SU-DHL-6 (cell line): ENCODE results near the gene CACNA1G.

Source experiments
- H2AFZ ChIP-seq: fragments of 200-600 bp; sonication (generic); 2 replicates; pipeline ENCODE4 v1.6.1; 2014; ENCODE audit warnings: low read depth, mild to moderate bottlenecking, moderate library complexity, mixed read lengths, antibody characterized with exemption, low read length; ENCODE audit not compliant: severe bottlenecking
- H3F3A ChIP-seq: fragments of 200-600 bp; shearing (Covaris generic); 2 replicates; pipeline ENCODE4 v1.6.0; 2016; ENCODE audit warnings: antibody characterized with exemption, mild to moderate bottlenecking; ENCODE audit not compliant: insufficient read depth
- H3K27ac ChIP-seq: fragments of 200-600 bp; sonication (generic); 2 replicates; pipeline ENCODE4 v1.5.1; 2016; ENCODE audit warnings: low read depth, mild to moderate bottlenecking, low read length, moderate library complexity, mixed read lengths
- H3K27me3 ChIP-seq: fragments of 200-600 bp; sonication (generic), shearing (Covaris generic); 2 replicates; pipeline ENCODE4 v1.6.0; 2014; ENCODE audit warnings: mild to moderate bottlenecking, low read length
- H3K36me3 ChIP-seq: fragments of 200-600 bp; sonication (generic); 2 replicates; pipeline ENCODE4 v1.6.1; 2014; ENCODE audit warnings: mild to moderate bottlenecking, low read length, mixed read lengths
- H3K4me2 ChIP-seq: fragments of 300-600, 200-600 bp; shearing (Covaris generic), sonication (generic); 2 replicates; pipeline ENCODE4 v1.6.0; 2014; ENCODE audit warnings: low read length, low read depth, mild to moderate bottlenecking; ENCODE audit not compliant: poor library complexity, severe bottlenecking
- H3K4me3 ChIP-seq: fragments of 200-600 bp; sonication (generic); 2 replicates; pipeline ENCODE4 v1.5.1; 2014; ENCODE audit warnings: antibody characterized with exemption, low read length, mild to moderate bottlenecking, mixed read lengths; ENCODE audit not compliant: insufficient read depth, poor library complexity, severe bottlenecking
- H3K79me2 ChIP-seq: fragments of 200-600 bp; sonication (generic); 2 replicates; pipeline ENCODE4 v1.6.1; 2014; ENCODE audit warnings: mild to moderate bottlenecking, low read length, moderate library complexity; ENCODE audit not compliant: insufficient read depth
- H3K9ac ChIP-seq: fragments of 200-600 bp; sonication (generic); 2 replicates; pipeline ENCODE4 v1.7.0; 2014; ENCODE audit warnings: mild to moderate bottlenecking, low read length
- H3K9me2 ChIP-seq: fragments of 200-600 bp; sonication (generic); replicated peaks from 2 replicates; pipeline ENCODE4 v1.6.1; 2014; ENCODE audit warnings: low read length; ENCODE audit not compliant: insufficient read depth
- H3K9me3 ChIP-seq: fragments of 200-600 bp; sonication (generic); 2 replicates; pipeline ENCODE4 v1.6.1; 2014; ENCODE audit warnings: low read length, mixed read lengths; ENCODE audit not compliant: insufficient read depth
- H4K20me1 ChIP-seq: fragments of 200-600 bp; sonication (generic); 2 replicates; pipeline ENCODE4 v1.6.1; 2014; ENCODE audit warnings: low read depth, mild to moderate bottlenecking, antibody characterized with exemption, low read length, moderate library complexity, mixed read lengths
- EZH2phosphoT487 ChIP-seq: fragments of 200-600 bp; sonication (generic), shearing (Covaris generic); conservative IDR thresholded peaks from 2 replicates; pipeline ENCODE4 v1.6.1; 2018; ENCODE audit warnings: mild to moderate bottlenecking, antibody characterized with exemption, low read length, moderate library complexity, mixed read lengths
- TF ChIP-seq, protein P1 (sequence below): fragments of 200-600 bp; sonication (generic); IDR thresholded peaks from one replicate; pipeline ENCODE4 v1.5.1; 2017; ENCODE audit warnings: antibody characterized with exemption, mild to moderate bottlenecking, low read length, moderate library complexity; ENCODE audit not compliant: insufficient read depth, poor library complexity, severe bottlenecking

Gene CACNA1G

DNA sequence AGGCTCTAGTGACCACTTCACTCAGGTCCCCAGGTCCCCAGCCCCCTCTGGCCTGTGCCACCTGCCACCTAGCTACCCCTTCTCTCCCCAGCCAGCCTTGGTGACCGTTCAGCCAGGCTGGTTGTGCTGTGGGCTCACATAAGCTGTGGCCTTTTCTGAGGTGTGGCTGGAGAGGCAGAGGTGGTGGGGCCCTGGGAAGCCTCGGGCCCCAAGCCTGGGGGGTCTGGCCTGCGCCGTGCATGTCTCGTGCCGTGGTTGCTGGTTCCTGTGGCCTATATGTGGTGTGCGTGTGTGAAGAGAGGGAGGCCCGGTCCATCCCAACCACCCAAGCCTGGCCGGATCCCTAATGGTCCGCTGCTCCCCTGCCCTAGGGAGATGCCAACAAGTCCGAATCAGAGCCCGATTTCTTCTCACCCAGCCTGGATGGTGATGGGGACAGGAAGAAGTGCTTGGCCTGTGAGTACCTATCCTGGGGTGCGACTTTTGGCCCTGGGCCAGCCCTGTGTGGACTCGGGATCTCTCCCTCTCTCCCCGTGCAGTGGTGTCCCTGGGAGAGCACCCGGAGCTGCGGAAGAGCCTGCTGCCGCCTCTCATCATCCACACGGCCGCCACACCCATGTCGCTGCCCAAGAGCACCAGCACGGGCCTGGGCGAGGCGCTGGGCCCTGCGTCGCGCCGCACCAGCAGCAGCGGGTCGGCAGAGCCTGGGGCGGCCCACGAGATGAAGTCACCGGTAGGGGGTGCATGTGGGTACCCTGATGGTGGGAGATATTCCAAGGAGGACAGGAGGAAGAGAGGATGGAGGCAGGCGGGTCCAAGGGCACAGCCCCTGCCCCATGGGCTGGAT lies 35.9 kb downstream of the CACNA1G start:
- H3K36me3 ChIP-seq = no peaks in the 10 kb centered on the region
- no peak overlapping the region for H3K27ac ChIP-seq
- H3F3A ChIP-seq = no peaks in the 10 kb centered on the region
- H3K9me2 ChIP-seq = no peaks in the 10 kb centered on the region
- no peak overlapping the region for H2AFZ ChIP-seq
- no peaks in the 10 kb centered on the region for H3K79me2 ChIP-seq
- no peak overlapping the region for H3K4me3 ChIP-seq
- TF ChIP-seq, protein P1, sequence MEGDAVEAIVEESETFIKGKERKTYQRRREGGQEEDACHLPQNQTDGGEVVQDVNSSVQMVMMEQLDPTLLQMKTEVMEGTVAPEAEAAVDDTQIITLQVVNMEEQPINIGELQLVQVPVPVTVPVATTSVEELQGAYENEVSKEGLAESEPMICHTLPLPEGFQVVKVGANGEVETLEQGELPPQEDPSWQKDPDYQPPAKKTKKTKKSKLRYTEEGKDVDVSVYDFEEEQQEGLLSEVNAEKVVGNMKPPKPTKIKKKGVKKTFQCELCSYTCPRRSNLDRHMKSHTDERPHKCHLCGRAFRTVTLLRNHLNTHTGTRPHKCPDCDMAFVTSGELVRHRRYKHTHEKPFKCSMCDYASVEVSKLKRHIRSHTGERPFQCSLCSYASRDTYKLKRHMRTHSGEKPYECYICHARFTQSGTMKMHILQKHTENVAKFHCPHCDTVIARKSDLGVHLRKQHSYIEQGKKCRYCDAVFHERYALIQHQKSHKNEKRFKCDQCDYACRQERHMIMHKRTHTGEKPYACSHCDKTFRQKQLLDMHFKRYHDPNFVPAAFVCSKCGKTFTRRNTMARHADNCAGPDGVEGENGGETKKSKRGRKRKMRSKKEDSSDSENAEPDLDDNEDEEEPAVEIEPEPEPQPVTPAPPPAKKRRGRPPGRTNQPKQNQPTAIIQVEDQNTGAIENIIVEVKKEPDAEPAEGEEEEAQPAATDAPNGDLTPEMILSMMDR = no peak
- TF ChIP-seq EZH2phosphoT487 = no peak
- H3K27me3 ChIP-seq = no peaks in the 10 kb centered on the region
- no peak overlapping the region for H3K9ac ChIP-seq
- no peaks in the 10 kb centered on the region for H4K20me1 ChIP-seq
- no peak overlapping the region for H3K4me2 ChIP-seq
- no peaks in the 10 kb centered on the region for H3K9me3 ChIP-seq

DNA sequence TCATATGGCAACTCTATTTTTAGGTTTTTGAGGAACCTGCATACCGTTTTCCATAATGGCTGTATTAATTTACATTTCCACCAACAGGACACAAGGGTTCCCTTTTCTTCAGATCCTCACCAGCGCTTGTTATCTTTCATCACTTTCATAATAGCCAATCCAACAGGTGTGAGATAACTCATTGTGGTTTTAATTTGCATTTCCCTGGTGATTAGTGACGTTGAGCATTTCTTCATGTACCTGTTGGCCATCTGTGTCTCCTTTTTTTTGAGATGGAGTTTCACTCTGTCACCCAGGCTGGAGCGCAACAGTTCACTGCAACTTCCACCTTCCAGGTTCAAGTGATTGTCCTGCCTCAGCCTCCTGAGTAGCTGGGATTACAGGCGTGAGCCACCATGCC lies 38.0 kb downstream of the CACNA1G start:
- no peaks in the 10 kb centered on the region for H3K36me3 ChIP-seq
- no peaks in the 10 kb centered on the region for H3K79me2 ChIP-seq
- H3K27ac ChIP-seq = no peak overlapping the region
- no peaks in the 10 kb centered on the region for H3K9me2 ChIP-seq
- no peak overlapping the region for H2AFZ ChIP-seq
- H3K27me3 ChIP-seq = no peaks in the 10 kb centered on the region
- no peaks in the 10 kb centered on the region for H4K20me1 ChIP-seq
- H3K4me3 ChIP-seq = no peak overlapping the region
- no peak overlapping the region for H3K4me2 ChIP-seq
- TF ChIP-seq, protein P1 = no peak
- TF ChIP-seq EZH2phosphoT487 = no peak
- H3K9me3 ChIP-seq = no peaks in the 10 kb centered on the region
- H3F3A ChIP-seq = no peaks in the 10 kb centered on the region
- no peak overlapping the region for H3K9ac ChIP-seq

DNA sequence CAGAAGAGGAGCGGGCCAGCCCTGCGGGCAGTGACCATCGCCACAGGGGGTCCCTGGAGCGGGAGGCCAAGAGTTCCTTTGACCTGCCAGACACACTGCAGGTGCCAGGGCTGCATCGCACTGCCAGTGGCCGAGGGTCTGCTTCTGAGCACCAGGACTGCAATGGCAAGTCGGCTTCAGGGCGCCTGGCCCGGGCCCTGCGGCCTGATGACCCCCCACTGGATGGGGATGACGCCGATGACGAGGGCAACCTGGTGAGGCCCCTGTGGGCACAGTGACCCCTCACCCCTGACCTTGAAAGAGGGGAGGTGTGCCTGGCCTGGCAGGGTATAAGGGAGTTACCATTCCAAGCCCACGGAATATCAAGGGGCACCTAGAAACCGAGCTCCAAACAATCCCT lies 39.1 kb downstream of the CACNA1G start:
- Histone ChIP-seq H3K27me3 (no peaks in the 10 kb centered on the region), H3K4me2 (no peak overlapping the region), H2AFZ (no peak overlapping the region), H3K4me3 (no peak overlapping the region), H3K27ac (no peak overlapping the region), H3K9ac (no peak overlapping the region), H3F3A (no peaks in the 10 kb centered on the region), H4K20me1 (no peaks in the 10 kb centered on the region), H3K79me2 (no peaks in the 10 kb centered on the region), H3K9me3 (no peaks in the 10 kb centered on the region), H3K9me2 (no peaks in the 10 kb centered on the region), H3K36me3 (no peaks in the 10 kb centered on the region)
- TF ChIP-seq, protein P1 = no peak
- no peak for TF ChIP-seq EZH2phosphoT487
